HepG2 (cell line): ENCODE data around the gene SRSF10. TPM values are rescaled to one million over a fixed set of nuclear protein-coding genes. Genes with fewer than 3 reads are reported as not detected.

Experiments
- ADNP ChIP-seq: sonication (generic); formaldehyde crosslinking; IDR thresholded peaks from 2 replicates; pipeline ENCODE4 v1.4.0; 2020; ENCODE audit warnings: missing genetic modification reagents
- ATAD3A ChIP-seq: sonication (generic); formaldehyde crosslinking; IDR thresholded peaks from 2 replicates; pipeline ENCODE4 v1.4.0; 2020; ENCODE audit warnings: missing genetic modification reagents
- BORCS8-MEF2B ChIP-seq: sonication (generic); formaldehyde crosslinking; IDR thresholded peaks from 2 replicates; pipeline ENCODE4 v1.8.0; 2022; ENCODE audit warnings: mild to moderate bottlenecking, missing genetic modification reagents
- BRF2 ChIP-seq: sonication (generic); formaldehyde crosslinking; IDR thresholded peaks from 2 replicates; pipeline ENCODE4 v1.8.1; 2022; ENCODE audit warnings: mild to moderate bottlenecking, missing genetic modification reagents
- CENPT ChIP-seq: sonication (generic); formaldehyde crosslinking; IDR thresholded peaks from 2 replicates; pipeline ENCODE4 v1.8.0; 2022; ENCODE audit warnings: low read depth, mild to moderate bottlenecking, moderate library complexity, missing genetic modification reagents
- GLI4 ChIP-seq: sonication (generic); formaldehyde crosslinking; IDR thresholded peaks from 2 replicates; pipeline ENCODE4 v1.5.1; 2020; ENCODE audit warnings: missing genetic modification reagents, mild to moderate bottlenecking, moderate library complexity, borderline replicate concordance
- HCFC1 ChIP-seq: fragments of 150-350 bp; IDR thresholded peaks from 2 replicates; pipeline ENCODE4 v1.6.1; 2014; ENCODE audit warnings: low read depth, low read length
- HNRNPLL ChIP-seq: fragments of 200-400 bp; formaldehyde crosslinking; IDR thresholded peaks from 2 replicates; pipeline ENCODE4 v1.6.1; 2017; ENCODE audit warnings: mild to moderate bottlenecking, low read depth, low read length; ENCODE audit not compliant: poor library complexity, severe bottlenecking
- HOXD1 ChIP-seq: sonication (generic); formaldehyde crosslinking; IDR thresholded peaks from 2 replicates; pipeline ENCODE4 v1.5.0; 2020; ENCODE audit warnings: missing genetic modification reagents
- JUND ChIP-seq: sonication (generic); formaldehyde crosslinking; IDR thresholded peaks from 2 replicates; pipeline ENCODE4 v1.8.0; 2022; ENCODE audit warnings: mild to moderate bottlenecking, missing genetic modification reagents
- KDM2A ChIP-seq: sonication (generic); formaldehyde crosslinking; IDR thresholded peaks from 2 replicates; pipeline ENCODE4 v1.4.0; 2020; ENCODE audit warnings: low read depth, missing genetic modification reagents, borderline replicate concordance
- MBNL3 ChIP-seq: fragments of 250-450 bp; sonication (Bioruptor Pico); conservative IDR thresholded peaks from 2 replicates; pipeline ENCODE4 v1.8.0; 2022; ENCODE audit warnings: mild to moderate bottlenecking, inconsistent platforms
- PHB2 ChIP-seq: fragments of 450-650 bp; IDR thresholded peaks from 2 replicates; pipeline ENCODE4 v1.6.1; 2018; ENCODE audit not compliant: partially characterized antibody
- POLR2AphosphoS5 ChIP-seq: IDR thresholded peaks from 2 replicates; pipeline ENCODE4 v1.6.1; 2012; ENCODE audit warnings: low read depth, low read length
- RFX1 ChIP-seq: fragments of 450-650 bp; IDR thresholded peaks from 2 replicates; pipeline ENCODE4 v1.6.1; 2017
- TBX3 ChIP-seq: fragments of 450-650 bp; IDR thresholded peaks from 2 replicates; pipeline ENCODE4 v1.6.1; 2017; ENCODE audit warnings: antibody characterized with exemption, mild to moderate bottlenecking, inconsistent platforms, borderline replicate concordance
- ZBTB46 ChIP-seq: sonication (generic); formaldehyde crosslinking; IDR thresholded peaks from 2 replicates; pipeline ENCODE4 v1.4.0; 2020; ENCODE audit warnings: mild to moderate bottlenecking, missing genetic modification reagents, borderline replicate concordance
- ZFP62 ChIP-seq: sonication (generic); formaldehyde crosslinking; IDR thresholded peaks from 2 replicates; pipeline ENCODE4 v1.4.0; 2020; ENCODE audit warnings: missing genetic modification reagents
- ZNF160 ChIP-seq: sonication (generic); formaldehyde crosslinking; IDR thresholded peaks from 2 replicates; pipeline ENCODE4 v1.8.0; 2022; ENCODE audit warnings: mild to moderate bottlenecking, inconsistent platforms, missing genetic modification reagents
- ZNF224 ChIP-seq: sonication (generic); formaldehyde crosslinking; IDR thresholded peaks from 2 replicates; pipeline ENCODE4 v1.5.0; 2020; ENCODE audit warnings: mild to moderate bottlenecking, missing genetic modification reagents
- ZNF382 ChIP-seq: sonication (generic); formaldehyde crosslinking; IDR thresholded peaks from 2 replicates; pipeline ENCODE4 v1.5.0; 2020; ENCODE audit warnings: missing genetic modification reagents, mild to moderate bottlenecking, borderline replicate concordance
- ZNF691 ChIP-seq: sonication (generic); formaldehyde crosslinking; IDR thresholded peaks from 2 replicates; pipeline ENCODE4 v1.4.0; 2020; ENCODE audit warnings: missing genetic modification reagents, low read depth, mild to moderate bottlenecking, borderline replicate concordance
- ZNF740 ChIP-seq: sonication (generic); formaldehyde crosslinking; IDR thresholded peaks from 2 replicates; pipeline ENCODE4 v1.4.0; 2020; ENCODE audit warnings: missing genetic modification reagents
- ZUFSP ChIP-seq: sonication (generic); formaldehyde crosslinking; IDR thresholded peaks from 2 replicates; pipeline ENCODE4 v1.9.0; 2021; ENCODE audit warnings: missing genetic modification reagents, mild to moderate bottlenecking, borderline replicate concordance
- polyA plus RNA-seq, 8 experiments: library from polyadenylated mRNA; depleted of rRNA in 3 of 8; stranded (reverse) in 7 of 8; unstranded in 1 of 8; fragments of >200 nt; fragmentation: Illumina TruSeq in 4 of 8; extraction: Trizol in 4 of 8; gene quantifications; 2 replicates each; pipeline versions ENCODE4 v1.2.1 to v1.2.3, GENCODE V29; 2011 to 2016; ENCODE audit warnings: low read depth in 4 of 8, missing spikeins in 1 of 8, mixed read lengths in 1 of 8; ENCODE audit not compliant: insufficient read depth in 1 of 8
- total RNA-seq, 5 experiments: library from RNA; depleted of rRNA; stranded (reverse); fragments of >200 nt; fragmentation: Illumina TruSeq; extraction: Trizol; gene quantifications; 2 replicates each; pipeline ENCODE4 v1.2.3, GENCODE V29; 2016; ENCODE audit warnings: low read depth in 1 of 5

The SRSF10 gene
- total and polyA plus RNA-seq, 2 of the 13 experiments (the other 11 are each of a cell fraction or from before 2014, with no cell fraction given) = 126 to 186 TPM

- TF ChIP-seq ZFP62 (CRISPR knock-in tag) (no peak), MBNL3 (no peak), JUND (CRISPR knock-in tag) (peak; percentile 42; the same call in 1 of the 2 replicates), ZNF382 (CRISPR knock-in tag) (no peak), TBX3 (0 out of 2 replicates have a peak, but pooled peaks have one; percentile 20), BORCS8-MEF2B (CRISPR knock-in tag) (no peak), ATAD3A (CRISPR knock-in tag) (no peak), HCFC1 (no peak), ADNP (no peak), GLI4 (CRISPR knock-in tag) (no peak), ZNF740 (CRISPR knock-in tag) (no peak), ZNF691 (CRISPR knock-in tag) (0 out of 2 replicates have a peak, but pooled peaks have one; percentile 39), HNRNPLL (no peak), BRF2 (no peak), PHB2 (no peak), POLR2AphosphoS5 (peak; percentile 67), ZNF160 (no peak), RFX1 (no peak), HOXD1 (CRISPR knock-in tag) (no peak), ZUFSP (CRISPR knock-in tag) (no peak), ZNF224 (CRISPR knock-in tag) (0 out of 2 replicates have a peak, but pooled peaks have one; percentile 40), CENPT (CRISPR knock-in tag) (no peak), KDM2A (CRISPR knock-in tag) (peak; percentile 37; the same call in 1 of the 2 replicates), ZBTB46 (CRISPR knock-in tag) (no peak; the same call in 1 of the 2 replicates)
Measured at GRCh38 chr1:24021403-24022266, 41.5 kb upstream of the SRSF10 start (continued).
